Naive thymus-derived CD4-positive, alpha-beta T cell (primary cell): ENCODE results near the gene C4orf50. TPM values are rescaled to one million over a fixed set of nuclear protein-coding genes. Genes with fewer than 3 reads are reported as not detected.
"Not testable (repeated sequence)": the region's sequence is repeated elsewhere in the genome, so short reads cannot be mapped to it uniquely, and the experiment has no call there.

Experiments used
- ATAC-seq: fragments of 150-1000 bp; cut with Tn5 transposase; 2 replicates; pipeline ENCODE4 v1.10.0; 2021; ENCODE audit warnings: mild to moderate bottlenecking, moderate library complexity
- CTCF ChIA-PET: fragments of 350-600 bp; sonication (Branson Sonifier 250); formaldehyde crosslinking; loops from one replicate; lab custom pipeline; 2021; ENCODE audit warnings: antibody characterized with exemption; lab: Charles Lee
- POLR2A ChIA-PET: fragments of 350-600 bp; sonication (Branson Sonifier 250); formaldehyde crosslinking; loops from one replicate; lab custom pipeline; 2021; ENCODE audit warnings: antibody characterized with exemption, inconsistent platforms; lab: Charles Lee
- DNase-seq, 9 donors: peaks; one replicate each; pipeline versions ENCODE4 v3.0.0 to v3.0.0-alpha.2; 2020 to 2022; ENCODE audit warnings: mixed read lengths in 1 of 9
- H3K27ac ChIP-seq: one replicate; pipeline ENCODE4 v1.7.0; 2013; ENCODE audit warnings: mild to moderate bottlenecking, low read depth, low read length, moderate library complexity
- H3K27me3 ChIP-seq, 2 donors: one replicate each; pipeline ENCODE4 v1.7.0; 2013; ENCODE audit warnings: low read length in 2 of 2, mild to moderate bottlenecking in 2 of 2, moderate library complexity in 2 of 2; ENCODE audit not compliant: control insufficient read depth in 2 of 2, insufficient read depth in 2 of 2
- H3K36me3 ChIP-seq, 3 experiments: 1 replicate in 2 of 3; 2 replicates in 1 of 3; pipeline ENCODE4 v1.7.0; 2013; ENCODE audit warnings: low read length in 3 of 3, mild to moderate bottlenecking in 3 of 3, moderate library complexity in 1 of 3; ENCODE audit not compliant: insufficient read depth in 3 of 3, control insufficient read depth in 2 of 3
- H3K4me1 ChIP-seq, 2 donors: one replicate each; pipeline ENCODE4 v1.7.0; 2013; ENCODE audit warnings: low read length in 2 of 2, mild to moderate bottlenecking in 2 of 2, moderate library complexity in 1 of 2; ENCODE audit not compliant: control insufficient read depth in 2 of 2, insufficient read depth in 2 of 2
- H3K4me3 ChIP-seq: 2 replicates; pipeline ENCODE4 v1.7.0; 2013; ENCODE audit warnings: mild to moderate bottlenecking, low read length
- H3K9me3 ChIP-seq, 3 experiments: 1 replicate in 2 of 3; 2 replicates in 1 of 3; pipeline ENCODE4 v1.7.0; 2013; ENCODE audit warnings: low read length in 3 of 3; ENCODE audit not compliant: control insufficient read depth in 2 of 3
- H3K27ac Mint-ChIP-seq, 9 donors: one replicate each; pipeline ENCODE4 v1.8.0; 2020 to 2022; ENCODE audit warnings: mixed read lengths in 9 of 9, mild to moderate bottlenecking in 8 of 9, moderate library complexity in 5 of 9, inconsistent platforms in 2 of 9
- H3K27me3 Mint-ChIP-seq, 5 donors: one replicate each; pipeline ENCODE4 v1.8.0; 2021 to 2022; ENCODE audit warnings: mixed read lengths in 5 of 5, mild to moderate bottlenecking in 1 of 5
- H3K36me3 Mint-ChIP-seq, 5 donors: one replicate each; pipeline ENCODE4 v1.8.0; 2020 to 2022; ENCODE audit warnings: mixed read lengths in 5 of 5, mild to moderate bottlenecking in 3 of 5, inconsistent platforms in 1 of 5
- H3K4me1 Mint-ChIP-seq, 7 donors: one replicate each; pipeline ENCODE4 v1.8.0; 2020 to 2022; ENCODE audit warnings: mixed read lengths in 7 of 7, mild to moderate bottlenecking in 3 of 7, inconsistent platforms in 1 of 7
- H3K4me3 Mint-ChIP-seq, 10 donors: one replicate each; pipeline ENCODE4 v1.8.0; 2020 to 2022; ENCODE audit warnings: mild to moderate bottlenecking in 10 of 10, mixed read lengths in 10 of 10, moderate library complexity in 6 of 10, inconsistent platforms in 2 of 10
- H3K9me3 Mint-ChIP-seq, 11 donors: one replicate each; pipeline ENCODE4 v1.8.0; 2020 to 2022; ENCODE audit warnings: mixed read lengths in 11 of 11, mild to moderate bottlenecking in 4 of 11, inconsistent platforms in 1 of 11, moderate library complexity in 1 of 11
- intact Hi-C, 2 donors: fragments of 100-400 bp; cut with micrococcal nuclease; formaldehyde crosslinking; loops; one replicate each; pipeline ENCODE4 v1.15.1; 2023
- polyA plus RNA-seq, 2 donors: library from polyadenylated mRNA; unstranded; fragments of 300-500 nt; fragmentation: Illumina TruSeq; gene quantifications; one replicate each; pipeline ENCODE4 v1.2.3, GENCODE V29; 2021
- total RNA-seq, 6 experiments: library from RNA in 5 of 6; stranded (reverse) in 5 of 6; gene quantifications; 1 replicate in 5 of 6; 2 replicates in 1 of 6; pipeline ENCODE4 v1.2.3 and lab custom pipeline; 2021 to 2026

C4orf50 gene
- total and polyA plus RNA-seq, 7 experiments from 2014 or later: 0.08 to 0.87 (median 0.54) TPM; not detected in 4

GRCh38 chr4:5863461-5864113 is 154.6 kb downstream of the C4orf50 start:
- peak overlapping the region in 1 of 10 donors; percentile 49 for H3K4me3 Mint-ChIP-seq
- H3K4me3 ChIP-seq: no peak overlapping the region
- H3K9me3 Mint-ChIP-seq: no peaks in the 10 kb centered on the region
- H3K27me3 Mint-ChIP-seq: peaks cover 0 to 16% (median 9%) of the 10 kb centered on the region in 5 donors
- peak overlapping the region in 1 of 9 donors; percentile 58 for H3K27ac Mint-ChIP-seq
- H3K27me3 ChIP-seq: no peaks in the 10 kb centered on the region
- H3K4me1 ChIP-seq: peaks cover 4 to 5% of the 10 kb centered on the region in 2 donors
- no peaks in the 10 kb centered on the region for H3K36me3 ChIP-seq
- H3K9me3 ChIP-seq: no peaks in the 10 kb centered on the region
- intact Hi-C loops: no loop called here
- ChIA-PET POLR2A (no interaction called here), CTCF (no interaction called here)
- ATAC-seq (no peak), DNase-seq (peak in 1 of 9 donors; percentile 58)
- peaks cover 4 to 39% (median 15%) of the 10 kb centered on the region in 7 donors for H3K4me1 Mint-ChIP-seq
- H3K27ac ChIP-seq: no peak overlapping the region
- H3K36me3 Mint-ChIP-seq: no peaks in the 10 kb centered on the region

- H3K36me3 ChIP-seq: no peaks in the 10 kb centered on the region
- H3K4me1 ChIP-seq: no peaks in the 10 kb centered on the region
- Mint-ChIP-seq H3K9me3 (no peaks in the 10 kb centered on the region), H3K4me3 (no peak overlapping the region), H3K36me3 (no peaks in the 10 kb centered on the region), H3K27ac (no peak overlapping the region), H3K4me1 (peaks cover 0 to under 1% (median 0%) of the 10 kb centered on the region in 7 donors), H3K27me3 (peaks cover 0 to 5% (median 0%) of the 10 kb centered on the region in 5 donors)
- no peaks in the 10 kb centered on the region for H3K27me3 ChIP-seq
- CTCF ChIA-PET: no interaction called here
- no peak overlapping the region for H3K27ac ChIP-seq
- intact Hi-C loops: no loop called here
- H3K9me3 ChIP-seq: no peaks in the 10 kb centered on the region
- POLR2A ChIA-PET: no interaction called here
- DNase-seq (no peak), ATAC-seq (no peak)
- H3K4me3 ChIP-seq: no peak overlapping the region
These were observed 160.0 kb downstream of the C4orf50 start for GRCh38 chr4:5858020-5858769.

GRCh38 chr4:5857199-5857598 is 161.0 kb downstream of the C4orf50 start:
- H3K27me3 Mint-ChIP-seq: peaks cover 0 to 5% (median 0%) of the 10 kb centered on the region in 5 donors
- H3K36me3 Mint-ChIP-seq: no peaks in the 10 kb centered on the region
- H3K36me3 ChIP-seq: no peaks in the 10 kb centered on the region
- ChIA-PET CTCF (no interaction called here), POLR2A (no interaction called here)
- DNase-seq: no peak
- no peaks in the 10 kb centered on the region for H3K27me3 ChIP-seq
- H3K4me3 ChIP-seq: no peak overlapping the region
- ATAC-seq: no peak
- no peak overlapping the region for H3K27ac Mint-ChIP-seq
- intact Hi-C loops: no loop called here
- H3K4me1 ChIP-seq: no peaks in the 10 kb centered on the region
- H3K9me3 ChIP-seq: no peaks in the 10 kb centered on the region
- no peak overlapping the region for H3K4me3 Mint-ChIP-seq
- H3K9me3 Mint-ChIP-seq: no peaks in the 10 kb centered on the region
- no peaks in the 10 kb centered on the region for H3K4me1 Mint-ChIP-seq
- H3K27ac ChIP-seq: no peak overlapping the region

GRCh38 chr4:5856362-5856761 is 161.9 kb downstream of the C4orf50 start:
- H3K4me1 Mint-ChIP-seq, H3K27me3 ChIP-seq, DNase-seq, H3K27ac ChIP-seq, H3K4me3 ChIP-seq, CTCF ChIA-PET, H3K9me3 Mint-ChIP-seq, H3K36me3 Mint-ChIP-seq, H3K36me3 ChIP-seq, intact Hi-C loops, H3K27ac Mint-ChIP-seq, ATAC-seq, H3K9me3 ChIP-seq, H3K4me3 Mint-ChIP-seq, POLR2A ChIA-PET, H3K4me1 ChIP-seq: not testable (repeated sequence)
- H3K27me3 Mint-ChIP-seq: peaks cover 0 to 10% (median 0%) of the 10 kb centered on the region in 5 donors

- ChIA-PET CTCF (no interaction called here), POLR2A (no interaction called here)
- Histone ChIP-seq H3K27me3 (no peaks in the 10 kb centered on the region), H3K27ac (no peak overlapping the region), H3K9me3 (no peaks in the 10 kb centered on the region), H3K36me3 (no peaks in the 10 kb centered on the region), H3K4me1 (no peaks in the 10 kb centered on the region), H3K4me3 (no peak overlapping the region)
- ATAC-seq (no peak), DNase-seq (no peak)
- H3K27me3 Mint-ChIP-seq: peaks cover under 1 to 19% (median 9%) of the 10 kb centered on the region in 5 donors
- no peak overlapping the region for H3K27ac Mint-ChIP-seq
- H3K36me3 Mint-ChIP-seq: no peaks in the 10 kb centered on the region
- H3K9me3 Mint-ChIP-seq: peaks cover 0 to 5% (median 0%) of the 10 kb centered on the region in 11 donors
- no peak overlapping the region for H3K4me3 Mint-ChIP-seq
- intact Hi-C loops: no loop called here
- H3K4me1 Mint-ChIP-seq: no peaks in the 10 kb centered on the region
These were observed 163.3 kb downstream of the C4orf50 start for GRCh38 chr4:5854929-5855328.

GRCh38 chr4:5852523-5853202 is 165.6 kb downstream of the C4orf50 start:
- Mint-ChIP-seq H3K27me3 (peaks cover 2 to 36% (median 19%) of the 10 kb centered on the region in 5 donors), H3K36me3 (no peaks in the 10 kb centered on the region), H3K9me3 (peaks cover 0 to 6% (median 0%) of the 10 kb centered on the region in 11 donors), H3K4me1 (no peaks in the 10 kb centered on the region), H3K27ac (no peak overlapping the region), H3K4me3 (no peak overlapping the region)
- CTCF ChIA-PET: no interaction called here
- DNase-seq: no peak
- Histone ChIP-seq H3K9me3 (no peaks in the 10 kb centered on the region), H3K27me3 (no peaks in the 10 kb centered on the region), H3K4me3 (no peak overlapping the region), H3K4me1 (no peaks in the 10 kb centered on the region), H3K36me3 (no peaks in the 10 kb centered on the region), H3K27ac (no peak overlapping the region)
- intact Hi-C loops: no loop called here
- POLR2A ChIA-PET: no interaction called here
- no peak for ATAC-seq
